HAP-1 (cell line): ENCODE results near the gene CACNA1C.

Experiments
- DNase-seq, 2 experiments: peaks; one replicate each; pipeline ENCODE4 v3.0.0-alpha.2; 2016 to 2020; ENCODE audit warnings: low spot score in 2 of 2
- H3K27me3 ChIP-seq: fragments of 250-450 bp; sonication (Bioruptor Pico); 2 replicates; pipeline ENCODE4 v1.5.1; 2020; ENCODE audit warnings: low read depth, mild to moderate bottlenecking, moderate library complexity
- H3K36me3 ChIP-seq: fragments of 250-450 bp; sonication (Bioruptor Pico); replicated peaks from 2 replicates; pipeline ENCODE4 v1.5.1; 2020; ENCODE audit warnings: mild to moderate bottlenecking
- H3K4me1 ChIP-seq: fragments of 250-450 bp; sonication (Bioruptor Pico); 2 replicates; pipeline ENCODE4 v1.5.1; 2020; ENCODE audit warnings: mild to moderate bottlenecking
- H3K4me3 ChIP-seq: fragments of 250-450 bp; sonication (Bioruptor Pico); 2 replicates; pipeline ENCODE4 v1.5.1; 2020; ENCODE audit warnings: mild to moderate bottlenecking, moderate library complexity
- H3K9me3 ChIP-seq: fragments of 250-450 bp; sonication (Bioruptor Pico); 2 replicates; pipeline ENCODE4 v1.5.1; 2020; ENCODE audit warnings: mild to moderate bottlenecking, moderate library complexity
- in situ Hi-C: fragments of 300-500 bp; cut with MboI; formaldehyde crosslinking; loops from 3 replicates; pipeline ENCODE4 v1.14.3; 2020; ENCODE audit warnings: low sequenced_read_pairs, inconsistent platforms, mixed read lengths

Gene CACNA1C

GRCh38 chr12:2154521-2154920 lies 101.7 kb downstream of the CACNA1C start:
- Histone ChIP-seq H3K27me3 (no peaks in the 10 kb centered on the region), H3K4me1 (no peaks in the 10 kb centered on the region), H3K9me3 (no peaks in the 10 kb centered on the region), H3K36me3 (no peaks in the 10 kb centered on the region), H3K4me3 (no peak overlapping the region)
- no peak for DNase-seq
- in situ Hi-C loops, result no loop called here

- no peak for DNase-seq
- in situ Hi-C loops, result no loop called here
- Histone ChIP-seq H3K36me3 (no peaks in the 10 kb centered on the region), H3K4me3 (no peak overlapping the region), H3K4me1 (no peaks in the 10 kb centered on the region), H3K27me3 (no peaks in the 10 kb centered on the region), H3K9me3 (no peaks in the 10 kb centered on the region)
Measured at GRCh38 chr12:2156333-2156732, 103.5 kb downstream of the CACNA1C start.

GRCh38 chr12:2160043-2160442 lies 107.3 kb downstream of the CACNA1C start:
- H3K27me3 ChIP-seq, result no peaks in the 10 kb centered on the region
- no peaks in the 10 kb centered on the region for H3K36me3 ChIP-seq
- DNase-seq, result no peak
- no peaks in the 10 kb centered on the region for H3K9me3 ChIP-seq
- in situ Hi-C loops, result no loop called here
- no peak overlapping the region for H3K4me3 ChIP-seq
- H3K4me1 ChIP-seq, result no peaks in the 10 kb centered on the region

- H3K4me3 ChIP-seq, result no peak overlapping the region
- in situ Hi-C loops, result no loop called here
- H3K36me3 ChIP-seq, result no peaks in the 10 kb centered on the region
- DNase-seq, result no peak
- no peaks in the 10 kb centered on the region for H3K4me1 ChIP-seq
- no peaks in the 10 kb centered on the region for H3K27me3 ChIP-seq
- H3K9me3 ChIP-seq, result no peaks in the 10 kb centered on the region
Measured at GRCh38 chr12:2161473-2161872, 108.7 kb downstream of the CACNA1C start.

- H3K27me3 ChIP-seq, result no peaks in the 10 kb centered on the region
- H3K9me3 ChIP-seq, result no peaks in the 10 kb centered on the region
- no peak overlapping the region for H3K4me3 ChIP-seq
- no peaks in the 10 kb centered on the region for H3K4me1 ChIP-seq
- in situ Hi-C loops, result no loop called here
- H3K36me3 ChIP-seq, result no peaks in the 10 kb centered on the region
- no peak for DNase-seq
Measured at GRCh38 chr12:2163177-2163941, 110.6 kb downstream of the CACNA1C start.

GRCh38 chr12:2165021-2165420 lies 112.2 kb downstream of the CACNA1C start:
- in situ Hi-C loops, result no loop called here
- no peak overlapping the region for H3K4me3 ChIP-seq
- H3K27me3 ChIP-seq, result no peaks in the 10 kb centered on the region
- no peaks in the 10 kb centered on the region for H3K9me3 ChIP-seq
- DNase-seq, result no peak
- no peaks in the 10 kb centered on the region for H3K4me1 ChIP-seq
- no peaks in the 10 kb centered on the region for H3K36me3 ChIP-seq

GRCh38 chr12:2165927-2166326 lies 113.1 kb downstream of the CACNA1C start:
- Histone ChIP-seq H3K36me3 (no peaks in the 10 kb centered on the region), H3K4me1 (no peaks in the 10 kb centered on the region), H3K9me3 (no peaks in the 10 kb centered on the region), H3K4me3 (no peak overlapping the region), H3K27me3 (no peaks in the 10 kb centered on the region)
- no peak for DNase-seq
- in situ Hi-C loops, result no loop called here

GRCh38 chr12:2166696-2167095 lies 113.9 kb downstream of the CACNA1C start:
- Histone ChIP-seq H3K9me3 (no peaks in the 10 kb centered on the region), H3K36me3 (no peaks in the 10 kb centered on the region), H3K27me3 (no peaks in the 10 kb centered on the region), H3K4me3 (no peak overlapping the region), H3K4me1 (no peaks in the 10 kb centered on the region)
- no peak for DNase-seq
- in situ Hi-C loops, result no loop called here

GRCh38 chr12:2167231-2167630 lies 114.4 kb downstream of the CACNA1C start:
- in situ Hi-C loops, result no loop called here
- no peaks in the 10 kb centered on the region for H3K4me1 ChIP-seq

GRCh38 chr12:2168808-2169207 lies 116.0 kb downstream of the CACNA1C start:
- H3K4me1 ChIP-seq, result no peaks in the 10 kb centered on the region
- H3K4me3 ChIP-seq, result no peak overlapping the region
- DNase-seq, result no peak
- H3K27me3 ChIP-seq, result no peaks in the 10 kb centered on the region
- in situ Hi-C loops, result no loop called here
- no peaks in the 10 kb centered on the region for H3K9me3 ChIP-seq
- no peaks in the 10 kb centered on the region for H3K36me3 ChIP-seq

More at GRCh38 chr12:2167231-2167630, 114.4 kb downstream of the CACNA1C start:
- Histone ChIP-seq H3K4me3 (no peak overlapping the region), H3K27me3 (no peaks in the 10 kb centered on the region), H3K36me3 (no peaks in the 10 kb centered on the region), H3K9me3 (no peaks in the 10 kb centered on the region)
- no peak for DNase-seq

GRCh38 chr12:2169489-2169888 lies 116.7 kb downstream of the CACNA1C start:
- Histone ChIP-seq H3K9me3 (no peaks in the 10 kb centered on the region), H3K4me1 (no peaks in the 10 kb centered on the region), H3K4me3 (no peak overlapping the region), H3K27me3 (no peaks in the 10 kb centered on the region), H3K36me3 (no peaks in the 10 kb centered on the region)
- no peak for DNase-seq
- in situ Hi-C loops, result no loop called here

GRCh38 chr12:2169940-2170339 lies 117.2 kb downstream of the CACNA1C start:
- Histone ChIP-seq H3K4me3 (no peak overlapping the region), H3K9me3 (no peaks in the 10 kb centered on the region), H3K27me3 (no peaks in the 10 kb centered on the region), H3K36me3 (no peaks in the 10 kb centered on the region), H3K4me1 (no peaks in the 10 kb centered on the region)
- in situ Hi-C loops, result no loop called here
- DNase-seq, result no peak

- in situ Hi-C loops, result no loop called here
- no peaks in the 10 kb centered on the region for H3K27me3 ChIP-seq
- H3K9me3 ChIP-seq, result no peaks in the 10 kb centered on the region
- H3K36me3 ChIP-seq, result no peaks in the 10 kb centered on the region
- H3K4me1 ChIP-seq, result no peaks in the 10 kb centered on the region
- DNase-seq, result no peak
- no peak overlapping the region for H3K4me3 ChIP-seq
Measured at GRCh38 chr12:2170376-2170775, 117.6 kb downstream of the CACNA1C start.

- Histone ChIP-seq H3K4me1 (no peaks in the 10 kb centered on the region), H3K36me3 (no peaks in the 10 kb centered on the region), H3K27me3 (no peaks in the 10 kb centered on the region), H3K9me3 (no peaks in the 10 kb centered on the region), H3K4me3 (no peak overlapping the region)
- no peak for DNase-seq
- in situ Hi-C loops, result no loop called here
Measured at GRCh38 chr12:2171672-2172426, 119.1 kb downstream of the CACNA1C start.
